GM12878 (cell line): Measurements from ENCODE around the gene NCAPD2.

Experiments
- CTCF ChIP-seq, 3 experiments: IDR thresholded peaks in 2 of 3; conservative IDR thresholded peaks in 1 of 3; 2 replicates each; pipeline ENCODE4 v1.5.1; 2011; ENCODE audit warnings: low read depth in 3 of 3, low read length in 3 of 3, mild to moderate bottlenecking in 3 of 3, control low read depth in 2 of 3, moderate library complexity in 2 of 3, inconsistent platforms in 1 of 3, mixed read lengths in 1 of 3; ENCODE audit not compliant: control insufficient read depth in 2 of 3, insufficient read depth in 1 of 3; ENCODE audit errors: extremely low read depth in 1 of 3
- POLR2A ChIP-seq: IDR thresholded peaks from 2 replicates; pipeline ENCODE4 v1.6.1; 2011; ENCODE audit warnings: low read depth, mild to moderate bottlenecking, low read length
- USF1 ChIP-seq: IDR thresholded peaks from 2 replicates; pipeline ENCODE4 v1.6.1; 2011; ENCODE audit warnings: borderline replicate concordance, low read depth, mild to moderate bottlenecking, moderate library complexity, mixed read lengths, low read length; ENCODE audit not compliant: insufficient read depth; ENCODE audit errors: extremely low read length
- TF ChIP-seq, protein P1 (sequence below): IDR thresholded peaks from 2 replicates; pipeline ENCODE4 v1.6.1; 2011; ENCODE audit warnings: low read depth, low read length, improper control_type of control experiment, borderline replicate concordance
- TF ChIP-seq, protein P2 (sequence below): fragments of 450-650 bp; IDR thresholded peaks from 2 replicates; pipeline ENCODE4 v1.6.1; 2017; ENCODE audit warnings: mild to moderate bottlenecking, moderate library complexity
- TF ChIP-seq, protein P3 (sequence below): IDR thresholded peaks from 2 replicates; pipeline ENCODE4 v1.6.1; 2011; ENCODE audit warnings: borderline replicate concordance, low read depth, mild to moderate bottlenecking, moderate library complexity, low read length; ENCODE audit not compliant: insufficient read depth, poor library complexity, severe bottlenecking

DNA sequence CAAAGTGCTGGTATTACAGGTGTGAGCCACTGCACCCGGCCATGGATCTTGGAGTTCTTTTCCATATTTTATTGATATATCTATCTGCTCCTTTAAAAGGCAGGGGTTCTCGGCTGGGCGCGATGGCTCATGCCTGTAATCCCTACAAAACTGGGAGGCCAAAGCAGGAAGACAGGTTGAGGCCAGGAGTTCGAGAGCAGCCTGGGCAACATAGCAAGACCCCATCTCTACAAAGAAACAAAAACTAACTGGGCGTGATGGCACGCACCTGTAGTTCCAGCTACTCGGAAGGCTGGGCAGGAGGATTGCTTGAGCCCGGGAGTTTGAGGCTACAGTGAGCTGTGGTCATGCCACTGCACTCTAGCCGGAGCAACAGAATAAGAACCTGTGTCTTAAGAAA, 28.3 kb downstream of the NCAPD2 start:
- TF ChIP-seq POLR2A (no peak), USF1 (no peak), CTCF (IDR thresholded peaks at IDR 0.05 in 2 of 3, conservative IDR thresholded peaks at IDR 0.05 in 1 of 3; ENCODE audit: control insufficient read depth in 2 of 3, extremely low read depth in 1 of 3, insufficient read depth in 1 of 3, low read depth in 3 of 3, low read length in 3 of 3) (no peak)
- TF ChIP-seq, protein P1, sequence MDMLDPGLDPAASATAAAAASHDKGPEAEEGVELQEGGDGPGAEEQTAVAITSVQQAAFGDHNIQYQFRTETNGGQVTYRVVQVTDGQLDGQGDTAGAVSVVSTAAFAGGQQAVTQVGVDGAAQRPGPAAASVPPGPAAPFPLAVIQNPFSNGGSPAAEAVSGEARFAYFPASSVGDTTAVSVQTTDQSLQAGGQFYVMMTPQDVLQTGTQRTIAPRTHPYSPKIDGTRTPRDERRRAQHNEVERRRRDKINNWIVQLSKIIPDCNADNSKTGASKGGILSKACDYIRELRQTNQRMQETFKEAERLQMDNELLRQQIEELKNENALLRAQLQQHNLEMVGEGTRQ = no peak
- TF ChIP-seq, protein P2, sequence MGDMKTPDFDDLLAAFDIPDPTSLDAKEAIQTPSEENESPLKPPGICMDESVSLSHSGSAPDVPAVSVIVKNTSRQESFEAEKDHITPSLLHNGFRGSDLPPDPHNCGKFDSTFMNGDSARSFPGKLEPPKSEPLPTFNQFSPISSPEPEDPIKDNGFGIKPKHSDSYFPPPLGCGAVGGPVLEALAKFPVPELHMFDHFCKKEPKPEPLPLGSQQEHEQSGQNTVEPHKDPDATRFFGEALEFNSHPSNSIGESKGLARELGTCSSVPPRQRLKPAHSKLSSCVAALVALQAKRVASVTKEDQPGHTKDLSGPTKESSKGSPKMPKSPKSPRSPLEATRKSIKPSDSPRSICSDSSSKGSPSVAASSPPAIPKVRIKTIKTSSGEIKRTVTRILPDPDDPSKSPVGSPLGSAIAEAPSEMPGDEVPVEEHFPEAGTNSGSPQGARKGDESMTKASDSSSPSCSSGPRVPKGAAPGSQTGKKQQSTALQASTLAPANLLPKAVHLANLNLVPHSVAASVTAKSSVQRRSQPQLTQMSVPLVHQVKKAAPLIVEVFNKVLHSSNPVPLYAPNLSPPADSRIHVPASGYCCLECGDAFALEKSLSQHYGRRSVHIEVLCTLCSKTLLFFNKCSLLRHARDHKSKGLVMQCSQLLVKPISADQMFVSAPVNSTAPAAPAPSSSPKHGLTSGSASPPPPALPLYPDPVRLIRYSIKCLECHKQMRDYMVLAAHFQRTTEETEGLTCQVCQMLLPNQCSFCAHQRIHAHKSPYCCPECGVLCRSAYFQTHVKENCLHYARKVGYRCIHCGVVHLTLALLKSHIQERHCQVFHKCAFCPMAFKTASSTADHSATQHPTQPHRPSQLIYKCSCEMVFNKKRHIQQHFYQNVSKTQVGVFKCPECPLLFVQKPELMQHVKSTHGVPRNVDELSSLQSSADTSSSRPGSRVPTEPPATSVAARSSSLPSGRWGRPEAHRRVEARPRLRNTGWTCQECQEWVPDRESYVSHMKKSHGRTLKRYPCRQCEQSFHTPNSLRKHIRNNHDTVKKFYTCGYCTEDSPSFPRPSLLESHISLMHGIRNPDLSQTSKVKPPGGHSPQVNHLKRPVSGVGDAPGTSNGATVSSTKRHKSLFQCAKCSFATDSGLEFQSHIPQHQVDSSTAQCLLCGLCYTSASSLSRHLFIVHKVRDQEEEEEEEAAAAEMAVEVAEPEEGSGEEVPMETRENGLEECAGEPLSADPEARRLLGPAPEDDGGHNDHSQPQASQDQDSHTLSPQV = no peak
- TF ChIP-seq, protein P3, sequence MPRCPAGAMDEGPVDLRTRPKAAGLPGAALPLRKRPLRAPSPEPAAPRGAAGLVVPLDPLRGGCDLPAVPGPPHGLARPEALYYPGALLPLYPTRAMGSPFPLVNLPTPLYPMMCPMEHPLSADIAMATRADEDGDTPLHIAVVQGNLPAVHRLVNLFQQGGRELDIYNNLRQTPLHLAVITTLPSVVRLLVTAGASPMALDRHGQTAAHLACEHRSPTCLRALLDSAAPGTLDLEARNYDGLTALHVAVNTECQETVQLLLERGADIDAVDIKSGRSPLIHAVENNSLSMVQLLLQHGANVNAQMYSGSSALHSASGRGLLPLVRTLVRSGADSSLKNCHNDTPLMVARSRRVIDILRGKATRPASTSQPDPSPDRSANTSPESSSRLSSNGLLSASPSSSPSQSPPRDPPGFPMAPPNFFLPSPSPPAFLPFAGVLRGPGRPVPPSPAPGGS = no peak
